ENCODE measurements around the gene HPCAL4. TPM values are rescaled to one million over a fixed set of nuclear protein-coding genes. Genes with fewer than 3 reads are reported as not detected.

Gene HPCAL4
- total RNA-seq, 1 donor from 2014 or later: 0.13 TPM

DNA sequence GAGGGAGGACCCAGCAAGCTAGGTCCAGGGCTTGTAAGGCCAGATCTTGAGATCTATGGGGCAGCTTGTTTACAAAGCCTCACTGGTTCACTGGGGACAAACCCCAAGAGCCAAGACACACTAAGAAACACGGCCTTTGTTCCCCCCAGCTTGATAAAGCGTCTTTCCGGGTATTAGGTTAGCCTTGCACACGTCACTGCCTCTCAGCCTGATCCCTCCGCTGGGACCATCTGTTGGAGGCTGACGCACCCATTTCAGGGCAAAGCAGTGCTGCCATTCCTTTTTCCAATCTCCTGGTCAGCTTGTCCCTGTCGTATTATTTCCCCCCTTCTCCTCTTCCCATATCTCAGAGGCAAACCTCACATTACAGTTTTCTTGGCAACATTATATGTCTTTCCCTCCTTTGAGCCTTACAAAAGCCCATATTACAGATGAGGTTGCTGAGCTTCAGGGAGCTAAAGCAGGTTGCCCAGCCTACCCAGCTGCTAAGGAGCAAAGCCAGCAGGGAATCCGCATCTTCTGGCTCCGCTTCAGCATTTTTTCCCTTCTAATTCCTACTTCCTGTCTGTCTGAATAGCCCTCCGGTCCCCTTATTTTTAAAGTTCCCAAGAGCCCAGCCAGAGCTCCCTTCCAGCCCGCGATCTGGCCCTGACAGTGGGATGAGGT, 55.9 kb downstream of the HPCAL4 start:
- TF ChIP-seq, protein P1, sequence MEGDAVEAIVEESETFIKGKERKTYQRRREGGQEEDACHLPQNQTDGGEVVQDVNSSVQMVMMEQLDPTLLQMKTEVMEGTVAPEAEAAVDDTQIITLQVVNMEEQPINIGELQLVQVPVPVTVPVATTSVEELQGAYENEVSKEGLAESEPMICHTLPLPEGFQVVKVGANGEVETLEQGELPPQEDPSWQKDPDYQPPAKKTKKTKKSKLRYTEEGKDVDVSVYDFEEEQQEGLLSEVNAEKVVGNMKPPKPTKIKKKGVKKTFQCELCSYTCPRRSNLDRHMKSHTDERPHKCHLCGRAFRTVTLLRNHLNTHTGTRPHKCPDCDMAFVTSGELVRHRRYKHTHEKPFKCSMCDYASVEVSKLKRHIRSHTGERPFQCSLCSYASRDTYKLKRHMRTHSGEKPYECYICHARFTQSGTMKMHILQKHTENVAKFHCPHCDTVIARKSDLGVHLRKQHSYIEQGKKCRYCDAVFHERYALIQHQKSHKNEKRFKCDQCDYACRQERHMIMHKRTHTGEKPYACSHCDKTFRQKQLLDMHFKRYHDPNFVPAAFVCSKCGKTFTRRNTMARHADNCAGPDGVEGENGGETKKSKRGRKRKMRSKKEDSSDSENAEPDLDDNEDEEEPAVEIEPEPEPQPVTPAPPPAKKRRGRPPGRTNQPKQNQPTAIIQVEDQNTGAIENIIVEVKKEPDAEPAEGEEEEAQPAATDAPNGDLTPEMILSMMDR (IDR thresholded peaks at IDR 0.05): no peak
- TF ChIP-seq EZH2phosphoT487 (IDR thresholded peaks at IDR 0.05) (no peak), EZH2 (IDR thresholded peaks at IDR 0.05) (no peak)
- H3K4me3 Mint-ChIP-seq: no peak overlapping the region
- Histone ChIP-seq H3K27ac (no peak overlapping the region), H3K9me3 (ENCODE audit: low read depth) (no peaks in the 10 kb centered on the region), H3K9ac (no peak overlapping the region), H3K36me3 (no peaks in the 10 kb centered on the region), H3F3A (ENCODE audit: low read depth) (peaks cover 14% of the 10 kb centered on the region), H3K4me3 (no peak overlapping the region), H3K4me2 (no peak overlapping the region), H3K27me3 (peaks cover 95% of the 10 kb centered on the region), H3K4me1 (peaks cover 6% of the 10 kb centered on the region), H2AFZ (replicated peaks) (no peak overlapping the region), H4K20me1 (ENCODE audit: low read depth) (peaks cover 10% of the 10 kb centered on the region), H3K79me2 (ENCODE audit: low read depth) (no peaks in the 10 kb centered on the region)
- DNase-seq (ENCODE audit: low spot score): no peak
- no peak overlapping the region for H3K27ac Mint-ChIP-seq
- no peaks in the 10 kb centered on the region for H3K36me3 Mint-ChIP-seq
- H3K4me1 Mint-ChIP-seq: peaks cover 44% of the 10 kb centered on the region
- H3K27me3 Mint-ChIP-seq (ENCODE audit: insufficient read depth, low read depth): peaks cover 49% of the 10 kb centered on the region
- H3K9me3 Mint-ChIP-seq: peaks cover 2% of the 10 kb centered on the region

DNA sequence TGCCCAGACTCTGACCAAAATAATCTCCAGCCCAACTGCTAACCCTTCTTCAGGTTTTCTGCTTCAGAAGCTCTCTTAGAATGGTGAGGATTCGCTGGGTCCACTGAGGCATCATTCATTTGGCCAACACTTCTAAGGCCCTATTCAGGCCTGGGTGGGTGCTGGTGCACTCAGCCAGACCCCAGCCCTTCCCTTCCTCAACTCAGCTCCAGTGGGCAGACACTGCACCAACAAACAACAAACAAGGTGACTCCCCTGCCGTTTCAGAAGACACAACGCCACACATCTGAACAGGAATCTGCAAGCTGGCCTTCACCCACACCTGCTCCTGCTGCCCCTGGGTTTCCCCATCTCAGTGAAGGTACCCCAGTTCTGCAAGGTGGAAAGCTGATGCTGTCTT, 57.8 kb downstream of the HPCAL4 start:
- peaks cover 80% of the 10 kb centered on the region for H3K27me3 ChIP-seq
- H3K79me2 ChIP-seq (ENCODE audit: low read depth): no peaks in the 10 kb centered on the region
- no peak overlapping the region for H3K27ac ChIP-seq
- H3K36me3 Mint-ChIP-seq: no peaks in the 10 kb centered on the region
- peak overlapping the region; percentile 46 for H3K27ac Mint-ChIP-seq
- H3K27me3 Mint-ChIP-seq (ENCODE audit: insufficient read depth, low read depth): peaks cover 39% of the 10 kb centered on the region
- H3K4me1 ChIP-seq: peaks cover 6% of the 10 kb centered on the region
- H3K4me2 ChIP-seq: peak overlapping the region; percentile 73
- TF ChIP-seq EZH2phosphoT487 (IDR thresholded peaks at IDR 0.05): no peak
- TF ChIP-seq EZH2 (IDR thresholded peaks at IDR 0.05): no peak
- TF ChIP-seq, protein P1 (IDR thresholded peaks at IDR 0.05): no peak
- peak overlapping the region; percentile 28 for H3K4me3 ChIP-seq
- peak overlapping the region; percentile 52 for H3K4me3 Mint-ChIP-seq
- peaks cover 44% of the 10 kb centered on the region for H3K4me1 Mint-ChIP-seq
- H3K9me3 Mint-ChIP-seq: peaks cover 2% of the 10 kb centered on the region
- DNase-seq (ENCODE audit: low spot score): no peak
- peaks cover 10% of the 10 kb centered on the region for H4K20me1 ChIP-seq (ENCODE audit: low read depth)
- H2AFZ ChIP-seq (replicated peaks): no peak overlapping the region
- H3K9me3 ChIP-seq (ENCODE audit: low read depth): no peaks in the 10 kb centered on the region
- H3K9ac ChIP-seq: no peak overlapping the region
- H3K36me3 ChIP-seq: no peaks in the 10 kb centered on the region
- H3F3A ChIP-seq (ENCODE audit: low read depth): peaks cover 14% of the 10 kb centered on the region

DNA sequence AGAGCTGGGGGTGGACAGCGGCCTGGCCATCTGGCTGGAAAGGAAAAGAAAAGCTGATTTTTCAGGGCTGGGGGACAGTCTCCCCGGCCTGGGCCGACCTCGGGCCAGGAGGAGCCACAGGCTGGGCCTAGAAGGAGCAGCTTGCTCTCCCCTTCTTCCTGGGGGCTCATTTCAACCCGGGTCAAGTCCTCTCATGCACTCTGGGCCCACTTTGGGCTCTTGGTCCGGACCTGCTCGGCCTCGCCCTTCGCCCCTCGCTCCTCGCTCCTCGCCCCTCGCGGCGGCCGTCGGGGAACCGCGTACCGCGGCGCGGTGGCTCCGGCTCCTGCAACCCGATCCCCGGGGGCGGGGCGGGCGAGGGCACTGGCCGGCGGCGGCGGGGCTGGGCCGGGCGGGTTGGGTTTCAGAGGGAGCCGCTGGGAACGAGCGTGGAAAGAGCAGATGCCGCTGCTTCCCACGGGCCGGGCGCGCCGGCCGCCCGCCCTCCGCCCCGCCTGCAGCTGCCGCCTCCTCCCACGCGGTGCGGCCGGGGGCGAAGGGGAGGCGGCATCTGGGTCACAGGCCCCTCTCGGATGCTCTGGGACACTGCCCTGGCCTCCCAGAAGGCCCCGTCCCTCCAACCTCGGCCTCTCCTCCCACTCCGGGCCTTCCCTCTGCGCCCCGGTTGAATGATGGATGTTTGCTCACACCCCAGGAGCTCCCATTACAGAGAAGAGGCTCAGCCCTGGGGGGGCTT, 58.4 kb downstream of the HPCAL4 start:
- Histone ChIP-seq H3K4me3 (peak overlapping the region; percentile 28), H3K9ac (no peak overlapping the region), H3F3A (ENCODE audit: low read depth) (peaks cover 14% of the 10 kb centered on the region), H3K79me2 (ENCODE audit: low read depth) (no peaks in the 10 kb centered on the region), H3K36me3 (no peaks in the 10 kb centered on the region), H3K9me3 (ENCODE audit: low read depth) (no peaks in the 10 kb centered on the region), H3K27ac (no peak overlapping the region), H3K4me1 (peaks cover 6% of the 10 kb centered on the region), H3K4me2 (peak overlapping the region; percentile 73), H3K27me3 (peaks cover 74% of the 10 kb centered on the region), H2AFZ (replicated peaks) (peak overlapping the region; percentile 54), H4K20me1 (ENCODE audit: low read depth) (peaks cover 10% of the 10 kb centered on the region)
- H3K4me3 Mint-ChIP-seq: peak overlapping the region; percentile 52
- DNase-seq (ENCODE audit: low spot score): peak; percentile 90
- TF ChIP-seq EZH2phosphoT487 (IDR thresholded peaks at IDR 0.05): no peak
- TF ChIP-seq, protein P1 (IDR thresholded peaks at IDR 0.05): no peak
- no peak for TF ChIP-seq EZH2 (IDR thresholded peaks at IDR 0.05)
- no peaks in the 10 kb centered on the region for H3K36me3 Mint-ChIP-seq
- H3K27me3 Mint-ChIP-seq (ENCODE audit: insufficient read depth, low read depth): peaks cover 33% of the 10 kb centered on the region
- peaks cover 44% of the 10 kb centered on the region for H3K4me1 Mint-ChIP-seq
- peaks cover 2% of the 10 kb centered on the region for H3K9me3 Mint-ChIP-seq
- H3K27ac Mint-ChIP-seq: peak overlapping the region; percentile 46

Measured in neural progenitor cell (in vitro differentiated cells).